ENCODE measurements around the gene GLRX3. TPM values are rescaled to one million over a fixed set of nuclear protein-coding genes. Genes with fewer than 3 reads are reported as not detected.
A peak's percentile ranks its signal among the peaks of the same experiment; 100 is the strongest.

GLRX3 gene
- total and polyA plus RNA-seq, 2 of the 13 experiments (the other 11 are each of a cell fraction or from before 2014, with no cell fraction given), result 91.4 to 135 TPM

GRCh38 chr10:130136226-130137089, at the start of gene GLRX3 (continued):
- TF ChIP-seq FOSL2 (CRISPR knock-in tag; IDR thresholded peaks at IDR 0.05), result no peak; the same call in 1 of the 2 replicates
- no peak for TF ChIP-seq DMTF1 (CRISPR knock-in tag; IDR thresholded peaks at IDR 0.05)
- TF ChIP-seq KLF15 (CRISPR knock-in tag; IDR thresholded peaks at IDR 0.05; ENCODE audit: borderline replicate concordance), result no peak
- TF ChIP-seq ZBTB38 (CRISPR knock-in tag; IDR thresholded peaks at IDR 0.05), result peak; percentile 62; the same call in 1 of the 2 replicates
- TF ChIP-seq MAF1 (CRISPR knock-in tag; IDR thresholded peaks at IDR 0.05; ENCODE audit: borderline replicate concordance), result no peak
- no peak for TF ChIP-seq ZMAT5 (CRISPR knock-in tag; IDR thresholded peaks at IDR 0.05; ENCODE audit: borderline replicate concordance, low read depth)
- no peak for TF ChIP-seq SYNCRIP (IDR thresholded peaks at IDR 0.05; ENCODE audit: insufficient read depth, low read depth, low read length)
- TF ChIP-seq PCBP2 (optimal IDR thresholded peaks at IDR 0.05; ENCODE audit: low read depth, low read length, poor library complexity, severe bottlenecking), result no peak
- no peak for TF ChIP-seq NBN (conservative IDR thresholded peaks at IDR 0.05)
- no peak for TF ChIP-seq EZH2 (conservative IDR thresholded peaks at IDR 0.05; ENCODE audit: low read depth, low read length)
- no peak for TF ChIP-seq SRSF1 (optimal IDR thresholded peaks at IDR 0.05; ENCODE audit: low read depth, low read length)
- TF ChIP-seq NRL (CRISPR knock-in tag; IDR thresholded peaks at IDR 0.05; ENCODE audit: borderline replicate concordance), result peak; percentile 41; the same call in 1 of the 2 replicates
- TF ChIP-seq ZNF20 (CRISPR knock-in tag; IDR thresholded peaks at IDR 0.05), result no peak
- no peak for TF ChIP-seq U2AF1 (optimal IDR thresholded peaks at IDR 0.05; ENCODE audit: low read depth, low read length)
- TF ChIP-seq ZNF891 (CRISPR knock-in tag; IDR thresholded peaks at IDR 0.05), result peak; percentile 45
- TF ChIP-seq, protein P1, sequence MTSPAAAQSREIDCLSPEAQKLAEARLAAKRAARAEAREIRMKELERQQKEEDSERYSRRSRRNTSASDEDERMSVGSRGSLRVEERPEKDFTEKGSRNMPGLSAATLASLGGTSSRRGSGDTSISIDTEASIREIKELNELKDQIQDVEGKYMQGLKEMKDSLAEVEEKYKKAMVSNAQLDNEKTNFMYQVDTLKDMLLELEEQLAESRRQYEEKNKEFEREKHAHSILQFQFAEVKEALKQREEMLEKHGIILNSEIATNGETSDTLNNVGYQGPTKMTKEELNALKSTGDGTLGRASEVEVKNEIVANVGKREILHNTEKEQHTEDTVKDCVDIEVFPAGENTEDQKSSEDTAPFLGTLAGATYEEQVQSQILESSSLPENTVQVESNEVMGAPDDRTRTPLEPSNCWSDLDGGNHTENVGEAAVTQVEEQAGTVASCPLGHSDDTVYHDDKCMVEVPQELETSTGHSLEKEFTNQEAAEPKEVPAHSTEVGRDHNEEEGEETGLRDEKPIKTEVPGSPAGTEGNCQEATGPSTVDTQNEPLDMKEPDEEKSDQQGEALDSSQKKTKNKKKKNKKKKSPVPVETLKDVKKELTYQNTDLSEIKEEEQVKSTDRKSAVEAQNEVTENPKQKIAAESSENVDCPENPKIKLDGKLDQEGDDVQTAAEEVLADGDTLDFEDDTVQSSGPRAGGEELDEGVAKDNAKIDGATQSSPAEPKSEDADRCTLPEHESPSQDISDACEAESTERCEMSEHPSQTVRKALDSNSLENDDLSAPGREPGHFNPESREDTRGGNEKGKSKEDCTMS (CRISPR knock-in tag; conservative IDR thresholded peaks at IDR 0.05), result no peak
- TF ChIP-seq ZNF451 (CRISPR knock-in tag; IDR thresholded peaks at IDR 0.05), result 0 out of 2 replicates have a peak, but pooled peaks have one; percentile 12
- TF ChIP-seq HES4 (CRISPR knock-in tag; IDR thresholded peaks at IDR 0.05; ENCODE audit: borderline replicate concordance), result peak; percentile 41
- TF ChIP-seq ZFYVE20 (CRISPR knock-in tag; IDR thresholded peaks at IDR 0.05; ENCODE audit: borderline replicate concordance, low read depth), result 0 out of 2 replicates have a peak, but pooled peaks have one; percentile 38
- TF ChIP-seq NKX3-1 (CRISPR knock-in tag; IDR thresholded peaks at IDR 0.05), result 0 out of 2 replicates have a peak, but pooled peaks have one; percentile 43
- no peak for TF ChIP-seq ZNF674 (CRISPR knock-in tag; IDR thresholded peaks at IDR 0.05; ENCODE audit: low read depth)
- peak; percentile 27; the same call in 1 of the 2 replicates for TF ChIP-seq POGZ (CRISPR knock-in tag; IDR thresholded peaks at IDR 0.05)

Data from HepG2 (cell line).